HepG2 (cell line): ENCODE data around the gene PLAA. TPM values are rescaled to one million over a fixed set of nuclear protein-coding genes. Genes with fewer than 3 reads are reported as not detected.

ENCODE experiments used
- ATAC-seq: fragments of 200-7000 bp; cut with Tn5 transposase; 3 replicates; pipeline ENCODE4 v1.9.1; 2020; ENCODE audit warnings: mild to moderate bottlenecking, moderate library complexity
- BruUV-seq: library from RNA; stranded (reverse); fragments of 400-500 nt; replicated peaks from 2 replicates; lab custom pipeline; 2021; lab: Mats Ljungman, UMichigan
- CTCF ChIA-PET: fragments of 300-600 bp; formaldehyde crosslinking; extraction: SDS; loops from one replicate; lab custom pipeline; 2021; ENCODE audit warnings: low total read pairs, inconsistent platforms, low intra/inter-chr PET ratio; lab: Yijun Ruan, JAX
- POLR2A ChIA-PET: fragments of 350-600 bp; sonication (Branson Sonifier 250); formaldehyde crosslinking; loops from one replicate; lab custom pipeline; 2020; ENCODE audit warnings: antibody characterized with exemption, inconsistent platforms; lab: Yijun Ruan, JAX
- DNase-seq: peaks from one replicate; pipeline ENCODE4 v3.0.0-alpha.2; 2015; ENCODE audit warnings: low spot score
- FAIRE-seq: peaks from 3 replicates; lab custom pipeline; 2011; peaks lifted over from hg19 to GRCh38; lab: Jason Lieb, UNC
- H2AFZ ChIP-seq: one replicate; pipeline ENCODE4 v1.6.1; 2011; ENCODE audit warnings: low read length, inconsistent platforms
- H3K27ac ChIP-seq: fragments of 300-600 bp; 3 replicates; pipeline ENCODE4 v1.8.0; 2011; ENCODE audit warnings: mixed run types, mild to moderate bottlenecking, mixed read lengths, low read length, inconsistent platforms; ENCODE audit not compliant: insufficient read depth; ENCODE audit errors: extremely low read length
- H3K27me3 ChIP-seq, 2 experiments: fragments of 200-600 bp in 1 of 2; 2 replicates in 1 of 2; 3 replicates in 1 of 2; pipeline versions ENCODE4 v1.6.0 to v1.8.0; 2011; ENCODE audit warnings: low read length in 2 of 2, mild to moderate bottlenecking in 2 of 2, moderate library complexity in 2 of 2, inconsistent platforms in 1 of 2; ENCODE audit not compliant: insufficient read depth in 2 of 2, control insufficient read depth in 1 of 2
- H3K36me3 ChIP-seq, 2 experiments: fragments of 200-600 bp in 1 of 2; replicated peaks in 1 of 2; 2 replicates in 1 of 2; 3 replicates in 1 of 2; pipeline versions ENCODE4 v1.5.1 to v1.8.0; 2011; ENCODE audit warnings: low read length in 2 of 2, inconsistent platforms in 1 of 2; ENCODE audit not compliant: insufficient read depth in 2 of 2, control insufficient read depth in 1 of 2
- H3K4me1 ChIP-seq: 2 replicates; pipeline ENCODE4 v1.5.1; 2012; ENCODE audit warnings: low read length, inconsistent platforms; ENCODE audit not compliant: insufficient read depth
- H3K4me2 ChIP-seq: 2 replicates; pipeline ENCODE4 v1.6.0; 2011; ENCODE audit warnings: low read depth, low read length, inconsistent platforms
- H3K4me3 ChIP-seq, 3 experiments: fragments of 200-600 bp in 1 of 3; sonication (generic), shearing (Covaris generic) in 1 of 3; replicated peaks in 1 of 3; 2 replicates each; pipeline ENCODE4 v1.5.1; 2011 to 2016; ENCODE audit warnings: low read length in 3 of 3, inconsistent platforms in 2 of 3, low read depth in 2 of 3, mild to moderate bottlenecking in 2 of 3, control low read depth in 1 of 3, mixed read lengths in 1 of 3; ENCODE audit not compliant: insufficient read depth in 1 of 3
- H3K79me2 ChIP-seq: one replicate; pipeline ENCODE4 v1.6.1; 2011; ENCODE audit warnings: low read length, inconsistent platforms; ENCODE audit not compliant: insufficient read depth
- H3K9ac ChIP-seq: 2 replicates; pipeline ENCODE4 v1.6.0; 2011; ENCODE audit warnings: mild to moderate bottlenecking, low read depth, low read length, inconsistent platforms; ENCODE audit not compliant: insufficient read depth
- H3K9me3 ChIP-seq: 2 replicates; pipeline ENCODE4 v1.5.1; 2012; ENCODE audit warnings: mild to moderate bottlenecking, low read length
- H4K20me1 ChIP-seq: 2 replicates; pipeline ENCODE4 v1.6.0; 2011; ENCODE audit warnings: inconsistent platforms, mild to moderate bottlenecking, low read length, moderate library complexity; ENCODE audit not compliant: insufficient read depth
- CEBPG ChIP-seq: IDR thresholded peaks from 2 replicates; pipeline ENCODE4 v1.6.1; 2016
- ESRRA ChIP-seq: sonication (generic); formaldehyde crosslinking; IDR thresholded peaks from 2 replicates; pipeline ENCODE4 v1.5.1; 2020; ENCODE audit warnings: mild to moderate bottlenecking, low read depth, missing genetic modification reagents
- FUBP1 ChIP-seq: sonication (generic); formaldehyde crosslinking; IDR thresholded peaks from 2 replicates; pipeline ENCODE4 v1.5.1; 2020; ENCODE audit warnings: missing genetic modification reagents, mild to moderate bottlenecking, borderline replicate concordance
- GPN1 ChIP-seq: sonication (generic); formaldehyde crosslinking; IDR thresholded peaks from 2 replicates; pipeline ENCODE4 v1.5.1; 2020; ENCODE audit warnings: missing genetic modification reagents, borderline replicate concordance
- HBP1 ChIP-seq: IDR thresholded peaks from 2 replicates; pipeline ENCODE4 v1.6.1; 2016; ENCODE audit warnings: low read depth, control low read depth
- HMG20A ChIP-seq: IDR thresholded peaks from 2 replicates; pipeline ENCODE4 v1.6.1; 2016; ENCODE audit warnings: borderline replicate concordance
- KLF13 ChIP-seq: sonication (generic); formaldehyde crosslinking; IDR thresholded peaks from 2 replicates; pipeline ENCODE4 v1.4.0; 2020; ENCODE audit warnings: mild to moderate bottlenecking, missing genetic modification reagents
- ZBTB10 ChIP-seq: sonication (generic); formaldehyde crosslinking; IDR thresholded peaks from 2 replicates; pipeline ENCODE4 v1.4.0; 2020; ENCODE audit warnings: missing genetic modification reagents, borderline replicate concordance
- ZBTB34 ChIP-seq: sonication (generic); formaldehyde crosslinking; IDR thresholded peaks from 2 replicates; pipeline ENCODE4 v1.8.0; 2022; ENCODE audit warnings: mild to moderate bottlenecking, missing genetic modification reagents
- ZC3H4 ChIP-seq: sonication (generic); formaldehyde crosslinking; IDR thresholded peaks from 2 replicates; pipeline ENCODE4 v1.4.0; 2020; ENCODE audit warnings: missing genetic modification reagents, borderline replicate concordance
- ZNF12 ChIP-seq: sonication (generic); formaldehyde crosslinking; IDR thresholded peaks from 2 replicates; pipeline ENCODE4 v1.5.0; 2020; ENCODE audit warnings: missing genetic modification reagents
- ZNF546 ChIP-seq: sonication (generic); formaldehyde crosslinking; conservative IDR thresholded peaks from 2 replicates; pipeline ENCODE4 v1.8.1; 2023; ENCODE audit warnings: mild to moderate bottlenecking, missing genetic modification reagents
- ZNF761 ChIP-seq: sonication (generic); formaldehyde crosslinking; conservative IDR thresholded peaks from 2 replicates; pipeline ENCODE4 v1.4.0; 2020; ENCODE audit warnings: mild to moderate bottlenecking, missing genetic modification reagents
- WGBS: methylation state at CpG from one replicate; pipeline ENCODE4 v1.1.6; 2017; ENCODE audit warnings: low lambda C conversion rate; 5-methylcytosine and 5-hydroxymethylcytosine counted together
- in situ Hi-C: cut with HindIII; loops from 2 replicates; pipeline ENCODE4 v1.10.0; 2017; ENCODE audit warnings: low pct_unique_long_range_greater_than_20kb; ENCODE audit not compliant: extremely low pct_ligation_motif_present
- intact Hi-C: fragments of 100-400 bp; cut with micrococcal nuclease; formaldehyde crosslinking; loops from one replicate; pipeline ENCODE4 v1.10.0; 2022; ENCODE audit not compliant: unreplicated experiment
- polyA plus RNA-seq, 8 experiments: library from polyadenylated mRNA; depleted of rRNA in 3 of 8; stranded (reverse) in 7 of 8; unstranded in 1 of 8; fragments of >200 nt; fragmentation: Illumina TruSeq in 4 of 8; extraction: Trizol in 4 of 8; gene quantifications; 2 replicates each; pipeline versions ENCODE4 v1.2.1 to v1.2.3, GENCODE V29; 2011 to 2016; ENCODE audit warnings: low read depth in 4 of 8, missing spikeins in 1 of 8, mixed read lengths in 1 of 8; ENCODE audit not compliant: insufficient read depth in 1 of 8
- total RNA-seq, 5 experiments: library from RNA; depleted of rRNA; stranded (reverse); fragments of >200 nt; fragmentation: Illumina TruSeq; extraction: Trizol; gene quantifications; 2 replicates each; pipeline ENCODE4 v1.2.3, GENCODE V29; 2016; ENCODE audit warnings: low read depth in 1 of 5

PLAA gene
- total and polyA plus RNA-seq, 2 of the 13 experiments (the other 11 are each of a cell fraction or from before 2014, with no cell fraction given): 5.8 to 22.9 TPM

GRCh38 chr9:26971721-26972120, 24.7 kb upstream of the PLAA start:
- in situ Hi-C loops: no loop called here
- intact Hi-C loops: no loop called here
- no peak overlapping the region for H2AFZ ChIP-seq
- no peak for FAIRE-seq
- H3K9me3 ChIP-seq: no peaks in the 10 kb centered on the region
- ChIA-PET POLR2A (no interaction called here), CTCF (no interaction called here)
- no peak overlapping the region for H3K9ac ChIP-seq
- H3K4me3 ChIP-seq: no peak overlapping the region
- no peaks in the 10 kb centered on the region for H4K20me1 ChIP-seq
- no peak overlapping the region for H3K4me2 ChIP-seq
- no peak overlapping the region for H3K27ac ChIP-seq
- DNase-seq: no peak
- peaks cover 8% of the 10 kb centered on the region for H3K4me1 ChIP-seq
- no peaks in the 10 kb centered on the region for H3K36me3 ChIP-seq
- no TSS peak for BruUV-seq
- 94% methylated on average over 1 of the region's 1 CpG for whole genome bisulfite sequencing
- no peaks in the 10 kb centered on the region for H3K27me3 ChIP-seq
- H3K79me2 ChIP-seq: peaks cover 6% of the 10 kb centered on the region
- no peak for ATAC-seq
- no peak for TF ChIP-seq ZNF761
- TF ChIP-seq GPN1 (CRISPR knock-in tag): no peak
- no peak for TF ChIP-seq HBP1 (CRISPR knock-in tag)
- no peak for TF ChIP-seq FUBP1 (CRISPR knock-in tag)
- TF ChIP-seq ESRRA (CRISPR knock-in tag): no peak
- TF ChIP-seq HMG20A (CRISPR knock-in tag): no peak
- no peak for TF ChIP-seq ZNF12 (CRISPR knock-in tag)
- TF ChIP-seq ZBTB34 (CRISPR knock-in tag): no peak
- no peak for TF ChIP-seq ZBTB10 (CRISPR knock-in tag)
- no peak for TF ChIP-seq ZC3H4
- TF ChIP-seq CEBPG: no peak
- no peak for TF ChIP-seq KLF13 (CRISPR knock-in tag)
- TF ChIP-seq ZNF546 (CRISPR knock-in tag): no peak
